Gastroesophageal sphincter (tissue), 3 donors: ENCODE measurements around the gene FGFRL1.

Experiments
- EP300 ChIP-seq: sonication (generic); formaldehyde crosslinking; IDR thresholded peaks from one replicate; pipeline ENCODE4 v1.6.1; 2017; ENCODE audit warnings: antibody characterized with exemption, mild to moderate bottlenecking
- POLR2A ChIP-seq, 2 donors: fragments of 450-650 bp; IDR thresholded peaks; one replicate each; pipeline ENCODE4 v1.6.1; 2017; ENCODE audit warnings: antibody characterized with exemption in 2 of 2, mild to moderate bottlenecking in 2 of 2, moderate library complexity in 1 of 2
- POLR2AphosphoS5 ChIP-seq: sonication (generic); formaldehyde crosslinking; IDR thresholded peaks from one replicate; pipeline ENCODE4 v1.6.1; 2017; ENCODE audit warnings: antibody characterized with exemption
- TF ChIP-seq, protein P1 (sequence below), 4 experiments: fragments of 200-600 bp in 2 of 4; fragments of 450-650 bp in 2 of 4; sonication (generic) in 1 of 4; IDR thresholded peaks; one replicate each; pipeline ENCODE4 v1.5.1; 2017 to 2019; ENCODE audit warnings: antibody characterized with exemption in 4 of 4, mild to moderate bottlenecking in 2 of 4, moderate library complexity in 2 of 4

- TF ChIP-seq POLR2AphosphoS5 (peak; percentile 8), POLR2A (IDR thresholded peaks at IDR 0.05) (peak in 1 of 2 donors; percentile 36), EP300 (no peak)
- TF ChIP-seq, protein P1, sequence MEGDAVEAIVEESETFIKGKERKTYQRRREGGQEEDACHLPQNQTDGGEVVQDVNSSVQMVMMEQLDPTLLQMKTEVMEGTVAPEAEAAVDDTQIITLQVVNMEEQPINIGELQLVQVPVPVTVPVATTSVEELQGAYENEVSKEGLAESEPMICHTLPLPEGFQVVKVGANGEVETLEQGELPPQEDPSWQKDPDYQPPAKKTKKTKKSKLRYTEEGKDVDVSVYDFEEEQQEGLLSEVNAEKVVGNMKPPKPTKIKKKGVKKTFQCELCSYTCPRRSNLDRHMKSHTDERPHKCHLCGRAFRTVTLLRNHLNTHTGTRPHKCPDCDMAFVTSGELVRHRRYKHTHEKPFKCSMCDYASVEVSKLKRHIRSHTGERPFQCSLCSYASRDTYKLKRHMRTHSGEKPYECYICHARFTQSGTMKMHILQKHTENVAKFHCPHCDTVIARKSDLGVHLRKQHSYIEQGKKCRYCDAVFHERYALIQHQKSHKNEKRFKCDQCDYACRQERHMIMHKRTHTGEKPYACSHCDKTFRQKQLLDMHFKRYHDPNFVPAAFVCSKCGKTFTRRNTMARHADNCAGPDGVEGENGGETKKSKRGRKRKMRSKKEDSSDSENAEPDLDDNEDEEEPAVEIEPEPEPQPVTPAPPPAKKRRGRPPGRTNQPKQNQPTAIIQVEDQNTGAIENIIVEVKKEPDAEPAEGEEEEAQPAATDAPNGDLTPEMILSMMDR (IDR thresholded peaks at IDR 0.05) = peak in 3 of 4 experiments; percentile 29 to 63 (median 34)
Measured at GRCh38 chr4:986879-987623, 24.4 kb upstream of the FGFRL1 start, which contains the start of gene IDUA.
